Measurements from ENCODE around the gene RPS6KA2. TPM values are rescaled to one million over a fixed set of nuclear protein-coding genes. Genes with fewer than 3 reads are reported as not detected.

Gene RPS6KA2
- total and polyA plus RNA-seq, 3 donors from 2014 or later = 18.4 to 21.7 (median 19.8) TPM

DNA sequence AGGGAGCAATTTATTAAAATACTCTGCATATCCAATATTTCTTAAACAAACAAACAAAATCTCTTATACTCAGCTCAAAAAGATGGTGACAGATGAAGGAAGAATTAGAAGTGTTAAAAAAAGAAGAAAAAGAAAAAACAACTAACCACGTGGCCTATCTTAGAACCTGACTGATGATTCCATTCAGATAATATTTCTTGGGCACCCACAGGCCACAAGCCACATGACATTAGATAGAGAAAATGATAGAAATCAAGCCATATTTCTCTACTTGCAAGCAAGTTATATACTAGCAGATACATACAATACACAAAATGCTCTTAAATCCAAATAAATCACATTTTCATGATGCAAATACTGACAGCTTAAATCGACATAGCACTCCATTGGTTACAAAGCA, 26.1 kb downstream of the RPS6KA2 start:
- H3K4me1 ChIP-seq = no peaks in the 10 kb centered on the region
- TF ChIP-seq, protein P1, sequence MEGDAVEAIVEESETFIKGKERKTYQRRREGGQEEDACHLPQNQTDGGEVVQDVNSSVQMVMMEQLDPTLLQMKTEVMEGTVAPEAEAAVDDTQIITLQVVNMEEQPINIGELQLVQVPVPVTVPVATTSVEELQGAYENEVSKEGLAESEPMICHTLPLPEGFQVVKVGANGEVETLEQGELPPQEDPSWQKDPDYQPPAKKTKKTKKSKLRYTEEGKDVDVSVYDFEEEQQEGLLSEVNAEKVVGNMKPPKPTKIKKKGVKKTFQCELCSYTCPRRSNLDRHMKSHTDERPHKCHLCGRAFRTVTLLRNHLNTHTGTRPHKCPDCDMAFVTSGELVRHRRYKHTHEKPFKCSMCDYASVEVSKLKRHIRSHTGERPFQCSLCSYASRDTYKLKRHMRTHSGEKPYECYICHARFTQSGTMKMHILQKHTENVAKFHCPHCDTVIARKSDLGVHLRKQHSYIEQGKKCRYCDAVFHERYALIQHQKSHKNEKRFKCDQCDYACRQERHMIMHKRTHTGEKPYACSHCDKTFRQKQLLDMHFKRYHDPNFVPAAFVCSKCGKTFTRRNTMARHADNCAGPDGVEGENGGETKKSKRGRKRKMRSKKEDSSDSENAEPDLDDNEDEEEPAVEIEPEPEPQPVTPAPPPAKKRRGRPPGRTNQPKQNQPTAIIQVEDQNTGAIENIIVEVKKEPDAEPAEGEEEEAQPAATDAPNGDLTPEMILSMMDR (IDR thresholded peaks at IDR 0.05) = no peak
- no peak for TF ChIP-seq POLR2A (IDR thresholded peaks at IDR 0.05)
- intact Hi-C loops (cut with DNase I; ENCODE audit: low total_unique reads) = no loop called here
- no peaks in the 10 kb centered on the region for H3K9me3 ChIP-seq
- no peak for DNase-seq
- no peaks in the 10 kb centered on the region for H3K27me3 ChIP-seq
- no peaks in the 10 kb centered on the region for H3K36me3 ChIP-seq (ENCODE audit: low read depth, missing control alignments)
- no peak overlapping the region for H3K4me3 ChIP-seq
- no peak overlapping the region for H3K27ac ChIP-seq
- 84 to 88% methylated on average over 2 of the region's 2 CpGs for WGBS, 2 donors

DNA sequence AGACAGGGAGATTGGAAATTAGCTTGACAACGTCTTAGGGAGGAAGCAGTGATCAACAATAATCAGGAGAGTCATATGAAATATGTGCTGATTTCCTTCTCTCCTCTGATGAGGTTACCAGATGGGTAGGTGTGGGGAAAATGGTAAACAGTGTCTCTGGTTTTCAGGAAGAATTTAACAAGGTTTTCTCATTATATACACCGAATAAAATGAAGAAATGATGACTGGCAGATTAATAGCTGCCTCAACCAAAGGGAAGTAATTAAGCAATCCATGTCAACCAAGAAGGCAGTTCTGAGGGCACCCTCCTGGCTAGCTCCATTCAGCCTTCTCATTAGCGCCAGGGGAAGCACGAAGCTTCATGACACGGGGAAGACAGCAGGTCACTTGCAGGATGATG, 27.8 kb downstream of the RPS6KA2 start:
- no peak for DNase-seq
- no peaks in the 10 kb centered on the region for H3K27me3 ChIP-seq
- no peaks in the 10 kb centered on the region for H3K36me3 ChIP-seq (ENCODE audit: low read depth, missing control alignments)
- intact Hi-C loops (cut with DNase I; ENCODE audit: low total_unique reads) = no loop called here
- TF ChIP-seq, protein P1 (IDR thresholded peaks at IDR 0.05) = no peak
- TF ChIP-seq POLR2A (IDR thresholded peaks at IDR 0.05) = no peak
- no peak overlapping the region for H3K4me3 ChIP-seq
- peak overlapping the region in 1 of 2 donors; percentile 50 for H3K27ac ChIP-seq
- no peaks in the 10 kb centered on the region for H3K9me3 ChIP-seq
- WGBS, 2 donors = 75 to 82% methylated on average over 5 of the region's 5 CpGs
- no peaks in the 10 kb centered on the region for H3K4me1 ChIP-seq

- H3K9me3 ChIP-seq = no peaks in the 10 kb centered on the region
- no peaks in the 10 kb centered on the region for H3K36me3 ChIP-seq (ENCODE audit: low read depth, missing control alignments)
- 80 to 83% methylated on average over 11 of the region's 11 CpGs for WGBS, 2 donors
- intact Hi-C loops (cut with DNase I; ENCODE audit: low total_unique reads) = no loop called here
- peak overlapping the region in 1 of 2 donors; percentile 50 for H3K27ac ChIP-seq
- H3K4me1 ChIP-seq = no peaks in the 10 kb centered on the region
- TF ChIP-seq, protein P1 (IDR thresholded peaks at IDR 0.05) = no peak
- no peak for TF ChIP-seq POLR2A (IDR thresholded peaks at IDR 0.05)
- DNase-seq = no peak
- H3K27me3 ChIP-seq = no peaks in the 10 kb centered on the region
- no peak overlapping the region for H3K4me3 ChIP-seq
These were observed 28.5 kb downstream of the RPS6KA2 start for GRCh38 chr6:166598441-166599138.

GRCh38 chr6:166597711-166598440, 29.2 kb downstream of the RPS6KA2 start:
- no peak overlapping the region for H3K4me3 ChIP-seq
- TF ChIP-seq POLR2A (IDR thresholded peaks at IDR 0.05) = no peak
- TF ChIP-seq, protein P1 (IDR thresholded peaks at IDR 0.05) = no peak
- DNase-seq = no peak
- no peaks in the 10 kb centered on the region for H3K9me3 ChIP-seq
- no peaks in the 10 kb centered on the region for H3K36me3 ChIP-seq (ENCODE audit: low read depth, missing control alignments)
- WGBS, 2 donors = 77 to 83% methylated on average over 10 of the region's 10 CpGs
- intact Hi-C loops (cut with DNase I; ENCODE audit: low total_unique reads) = no loop called here
- H3K27me3 ChIP-seq = no peaks in the 10 kb centered on the region
- no peaks in the 10 kb centered on the region for H3K4me1 ChIP-seq
- no peak overlapping the region for H3K27ac ChIP-seq

Measured in testis (tissue), 3 donors.